HL-60 (cell line): ENCODE measurements around the gene IBA57.

Source experiments
- DNase-seq, 2 experiments: peaks; one replicate each; pipeline ENCODE4 v3.0.0-alpha.2; 2010 to 2020; ENCODE audit warnings: low read depth in 1 of 2, low spot score in 1 of 2
- H3K27ac ChIP-seq: fragments of 250-450 bp; sonication (Bioruptor Pico); replicated peaks from 2 replicates; pipeline ENCODE4 v1.5.1; 2020; ENCODE audit warnings: mild to moderate bottlenecking, moderate library complexity
- H3K27me3 ChIP-seq: fragments of 250-450 bp; sonication (Bioruptor Pico); 2 replicates; pipeline ENCODE4 v1.5.1; 2021; ENCODE audit warnings: mild to moderate bottlenecking, moderate library complexity; ENCODE audit not compliant: insufficient read depth, poor library complexity, severe bottlenecking
- H3K4me3 ChIP-seq: replicated peaks from 2 replicates; pipeline ENCODE4 v1.5.1; 2011; ENCODE audit warnings: mild to moderate bottlenecking, control low read depth, low read length; ENCODE audit not compliant: insufficient read depth
- GABPA ChIP-seq: IDR thresholded peaks from 2 replicates; pipeline ENCODE4 v1.6.1; 2012; ENCODE audit warnings: low read depth
- POLR2AphosphoS5 ChIP-seq: IDR thresholded peaks from 2 replicates; pipeline ENCODE4 v1.6.1; 2012; ENCODE audit warnings: low read depth
- SPI1 ChIP-seq: IDR thresholded peaks from 2 replicates; pipeline ENCODE4 v1.6.1; 2012; ENCODE audit warnings: low read depth, mild to moderate bottlenecking, borderline replicate concordance
- TF ChIP-seq, protein P1 (sequence below): IDR thresholded peaks from 2 replicates; pipeline ENCODE4 v1.6.1; 2012; ENCODE audit warnings: low read depth; ENCODE audit not compliant: insufficient replicate concordance
- TF ChIP-seq, protein P2 (sequence below): IDR thresholded peaks from one replicate; pipeline ENCODE4 v1.5.1; 2011; ENCODE audit warnings: low read length, control low read depth, inconsistent platforms; ENCODE audit not compliant: insufficient read depth

Gene IBA57

DNA sequence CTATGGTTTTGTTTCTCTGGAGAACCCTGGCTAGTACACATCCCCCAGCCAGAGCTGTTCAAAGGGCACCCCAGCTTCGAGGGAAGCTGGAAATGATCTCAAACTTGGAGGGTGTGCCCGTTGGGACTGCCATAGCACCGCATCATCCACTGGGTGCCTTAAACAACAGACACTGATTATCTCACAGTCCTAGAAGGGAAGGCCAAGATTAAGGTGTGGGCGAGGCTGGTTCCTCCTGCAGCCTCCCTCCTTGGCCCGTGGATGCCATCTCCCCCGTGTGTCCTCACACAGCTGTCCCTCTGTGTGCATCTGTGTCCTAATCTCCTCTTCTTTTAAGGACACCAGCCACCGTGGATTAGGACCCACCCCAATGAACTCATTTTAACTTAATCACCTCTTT is 4.2 kb upstream of the IBA57 start:
- Histone ChIP-seq H3K27ac (no peak overlapping the region), H3K4me3 (no peak overlapping the region), H3K27me3 (no peaks in the 10 kb centered on the region)
- DNase-seq: no peak
- TF ChIP-seq POLR2AphosphoS5 (no peak), GABPA (no peak), SPI1 (no peak)
- TF ChIP-seq, protein P1, sequence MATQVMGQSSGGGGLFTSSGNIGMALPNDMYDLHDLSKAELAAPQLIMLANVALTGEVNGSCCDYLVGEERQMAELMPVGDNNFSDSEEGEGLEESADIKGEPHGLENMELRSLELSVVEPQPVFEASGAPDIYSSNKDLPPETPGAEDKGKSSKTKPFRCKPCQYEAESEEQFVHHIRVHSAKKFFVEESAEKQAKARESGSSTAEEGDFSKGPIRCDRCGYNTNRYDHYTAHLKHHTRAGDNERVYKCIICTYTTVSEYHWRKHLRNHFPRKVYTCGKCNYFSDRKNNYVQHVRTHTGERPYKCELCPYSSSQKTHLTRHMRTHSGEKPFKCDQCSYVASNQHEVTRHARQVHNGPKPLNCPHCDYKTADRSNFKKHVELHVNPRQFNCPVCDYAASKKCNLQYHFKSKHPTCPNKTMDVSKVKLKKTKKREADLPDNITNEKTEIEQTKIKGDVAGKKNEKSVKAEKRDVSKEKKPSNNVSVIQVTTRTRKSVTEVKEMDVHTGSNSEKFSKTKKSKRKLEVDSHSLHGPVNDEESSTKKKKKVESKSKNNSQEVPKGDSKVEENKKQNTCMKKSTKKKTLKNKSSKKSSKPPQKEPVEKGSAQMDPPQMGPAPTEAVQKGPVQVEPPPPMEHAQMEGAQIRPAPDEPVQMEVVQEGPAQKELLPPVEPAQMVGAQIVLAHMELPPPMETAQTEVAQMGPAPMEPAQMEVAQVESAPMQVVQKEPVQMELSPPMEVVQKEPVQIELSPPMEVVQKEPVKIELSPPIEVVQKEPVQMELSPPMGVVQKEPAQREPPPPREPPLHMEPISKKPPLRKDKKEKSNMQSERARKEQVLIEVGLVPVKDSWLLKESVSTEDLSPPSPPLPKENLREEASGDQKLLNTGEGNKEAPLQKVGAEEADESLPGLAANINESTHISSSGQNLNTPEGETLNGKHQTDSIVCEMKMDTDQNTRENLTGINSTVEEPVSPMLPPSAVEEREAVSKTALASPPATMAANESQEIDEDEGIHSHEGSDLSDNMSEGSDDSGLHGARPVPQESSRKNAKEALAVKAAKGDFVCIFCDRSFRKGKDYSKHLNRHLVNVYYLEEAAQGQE: no peak
- TF ChIP-seq, protein P2, sequence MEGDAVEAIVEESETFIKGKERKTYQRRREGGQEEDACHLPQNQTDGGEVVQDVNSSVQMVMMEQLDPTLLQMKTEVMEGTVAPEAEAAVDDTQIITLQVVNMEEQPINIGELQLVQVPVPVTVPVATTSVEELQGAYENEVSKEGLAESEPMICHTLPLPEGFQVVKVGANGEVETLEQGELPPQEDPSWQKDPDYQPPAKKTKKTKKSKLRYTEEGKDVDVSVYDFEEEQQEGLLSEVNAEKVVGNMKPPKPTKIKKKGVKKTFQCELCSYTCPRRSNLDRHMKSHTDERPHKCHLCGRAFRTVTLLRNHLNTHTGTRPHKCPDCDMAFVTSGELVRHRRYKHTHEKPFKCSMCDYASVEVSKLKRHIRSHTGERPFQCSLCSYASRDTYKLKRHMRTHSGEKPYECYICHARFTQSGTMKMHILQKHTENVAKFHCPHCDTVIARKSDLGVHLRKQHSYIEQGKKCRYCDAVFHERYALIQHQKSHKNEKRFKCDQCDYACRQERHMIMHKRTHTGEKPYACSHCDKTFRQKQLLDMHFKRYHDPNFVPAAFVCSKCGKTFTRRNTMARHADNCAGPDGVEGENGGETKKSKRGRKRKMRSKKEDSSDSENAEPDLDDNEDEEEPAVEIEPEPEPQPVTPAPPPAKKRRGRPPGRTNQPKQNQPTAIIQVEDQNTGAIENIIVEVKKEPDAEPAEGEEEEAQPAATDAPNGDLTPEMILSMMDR: no peak

DNA sequence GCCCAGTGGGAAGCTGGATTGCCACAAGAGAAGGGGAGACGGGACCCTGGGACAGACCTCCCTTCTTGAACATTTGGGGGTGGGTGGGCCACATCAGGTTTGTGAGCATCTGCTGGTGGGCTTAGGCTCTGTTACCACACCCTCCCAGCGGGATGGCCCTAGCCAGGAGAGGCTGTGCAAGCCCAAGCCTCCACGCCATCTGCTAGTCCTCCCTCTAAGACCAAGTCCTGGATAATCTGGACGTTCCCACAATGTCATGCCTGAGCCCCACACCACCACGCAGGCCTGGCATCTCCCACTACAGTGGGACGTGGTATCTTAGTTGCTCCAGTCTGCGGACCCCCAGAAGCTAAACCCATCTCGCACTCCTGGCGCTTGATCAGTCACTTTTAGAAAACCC is 3.7 kb upstream of the IBA57 start:
- Histone ChIP-seq H3K27ac (no peak overlapping the region), H3K27me3 (no peaks in the 10 kb centered on the region), H3K4me3 (no peak overlapping the region)
- no peak for DNase-seq
- TF ChIP-seq SPI1: no peak
- TF ChIP-seq, protein P2: no peak
- TF ChIP-seq GABPA: no peak
- TF ChIP-seq, protein P1: no peak
- TF ChIP-seq POLR2AphosphoS5: no peak

DNA sequence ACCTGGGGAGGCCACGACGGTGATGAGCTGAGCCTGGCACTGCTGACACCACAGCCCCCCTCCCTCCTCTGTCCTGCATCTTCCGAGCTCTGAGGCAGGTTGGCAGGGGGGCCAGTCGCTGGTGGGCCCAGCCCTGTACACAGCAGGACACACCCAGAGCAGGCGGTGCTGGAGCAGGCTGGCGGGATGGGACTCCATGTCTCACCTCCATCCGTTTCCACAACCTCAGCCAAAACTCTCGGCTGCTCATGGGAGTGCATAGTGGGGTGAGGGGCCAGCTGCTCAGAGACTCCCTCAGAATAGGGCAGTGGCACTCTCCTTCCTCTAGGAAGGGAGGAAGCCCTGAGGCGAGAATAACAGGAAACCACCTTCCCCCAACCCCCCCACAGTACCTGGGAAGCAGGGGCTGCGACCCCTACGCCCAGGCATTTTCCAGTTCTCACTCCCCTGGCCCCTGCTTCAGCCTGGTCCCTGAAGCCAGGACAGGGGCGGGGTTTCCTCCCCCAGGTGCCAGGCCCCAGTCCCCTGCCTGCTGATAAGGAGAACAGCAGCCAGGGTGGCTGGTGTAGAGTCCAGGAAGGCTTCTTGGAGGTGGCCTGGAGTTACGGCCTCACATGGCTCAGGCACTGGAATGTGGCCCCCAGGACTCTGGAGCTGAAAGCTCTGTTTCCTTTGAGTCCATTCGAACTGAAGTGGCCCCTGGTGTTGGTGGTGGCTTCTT is 3.2 kb upstream of the IBA57 start:
- TF ChIP-seq, protein P2: no peak
- TF ChIP-seq, protein P1: no peak
- TF ChIP-seq POLR2AphosphoS5 (no peak), SPI1 (no peak)

More for the DNA sequence above, 3.2 kb upstream of the IBA57 start:
- Histone ChIP-seq H3K4me3 (no peak overlapping the region), H3K27me3 (no peaks in the 10 kb centered on the region), H3K27ac (no peak overlapping the region)
- no peak for DNase-seq
